HG03097 (cell line): ENCODE measurements around the gene RAPGEF3.

ENCODE experiments used
- ATAC-seq: cut with Tn5 transposase; IDR thresholded peaks from one replicate; pipeline ENCODE4 v1.9.1; 2021; ENCODE audit not compliant: unreplicated experiment, low FRiP score

RAPGEF3 gene

DNA sequence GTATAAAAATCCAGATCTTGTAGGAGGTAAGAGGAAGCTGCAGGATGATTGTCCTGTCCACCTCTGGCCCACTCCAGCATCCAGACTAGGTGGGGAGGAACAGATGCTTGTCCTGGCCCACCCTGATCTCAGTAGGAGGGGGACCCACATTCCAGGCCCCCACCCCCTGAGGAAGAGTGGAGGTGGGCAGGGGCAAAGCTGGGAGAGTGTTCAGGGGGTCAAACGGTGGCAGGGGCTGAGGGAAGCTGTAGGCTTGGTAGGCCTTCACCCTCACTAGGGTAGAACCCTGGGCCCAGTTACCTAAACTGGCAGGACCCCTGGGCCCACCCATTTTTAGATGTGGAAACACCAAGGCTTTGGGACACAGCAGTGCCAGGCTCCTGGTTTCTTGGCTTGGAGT, 18.5 kb upstream of the RAPGEF3 start:
- no peak for ATAC-seq

GRCh38 chr12:47776471-47777143, 17.9 kb upstream of the RAPGEF3 start:
- no peak for ATAC-seq

GRCh38 chr12:47775100-47775911, 16.6 kb upstream of the RAPGEF3 start:
- ATAC-seq: no peak

DNA sequence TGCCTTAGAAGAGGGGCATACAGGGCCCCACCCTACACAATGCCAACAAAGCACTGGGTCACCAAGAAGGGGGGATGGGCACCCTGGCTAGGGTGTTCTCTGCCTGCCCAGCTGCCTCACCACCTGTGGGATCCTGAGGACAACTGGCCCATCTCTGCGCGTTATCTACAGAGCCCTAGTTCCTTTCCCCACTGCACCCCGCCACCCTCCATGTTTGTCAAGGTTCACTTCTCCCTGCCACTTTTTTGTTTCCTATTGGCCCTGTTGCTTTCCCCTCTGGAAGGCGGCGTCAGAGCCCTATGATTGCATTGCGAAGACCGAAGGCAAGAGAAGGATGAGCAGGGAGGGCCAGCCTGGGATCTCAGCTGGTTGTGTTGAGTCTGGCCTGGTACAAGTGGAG, 16.0 kb upstream of the RAPGEF3 start:
- ATAC-seq: no peak

- no peak for ATAC-seq
These were observed 15.3 kb upstream of the RAPGEF3 start for GRCh38 chr12:47773858-47774580.

GRCh38 chr12:47773062-47773857, 14.6 kb upstream of the RAPGEF3 start, which contains the start of gene SLC48A1:
Gene SLC48A1 (plus strand): TSS chr12:47773238. CDS start chr12:47773305, 67 bp downstream.
- peak; percentile 50 for ATAC-seq

DNA sequence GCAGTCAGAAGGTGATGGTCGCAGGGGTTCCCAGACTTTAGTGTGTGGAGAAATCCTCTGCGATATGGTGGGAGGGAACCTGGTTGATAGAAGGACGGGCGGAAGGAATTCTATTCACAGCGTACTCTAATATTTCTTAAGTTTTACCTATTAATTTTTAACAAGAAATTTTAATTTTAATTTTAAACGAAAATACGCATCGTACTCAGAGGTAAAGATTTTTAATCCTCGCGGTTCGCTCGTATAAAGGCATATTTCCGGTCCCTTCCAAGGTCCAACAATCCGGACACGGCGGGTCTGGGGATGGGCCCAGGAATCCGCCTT, 14.0 kb upstream of the RAPGEF3 start:
- no peak for ATAC-seq

DNA sequence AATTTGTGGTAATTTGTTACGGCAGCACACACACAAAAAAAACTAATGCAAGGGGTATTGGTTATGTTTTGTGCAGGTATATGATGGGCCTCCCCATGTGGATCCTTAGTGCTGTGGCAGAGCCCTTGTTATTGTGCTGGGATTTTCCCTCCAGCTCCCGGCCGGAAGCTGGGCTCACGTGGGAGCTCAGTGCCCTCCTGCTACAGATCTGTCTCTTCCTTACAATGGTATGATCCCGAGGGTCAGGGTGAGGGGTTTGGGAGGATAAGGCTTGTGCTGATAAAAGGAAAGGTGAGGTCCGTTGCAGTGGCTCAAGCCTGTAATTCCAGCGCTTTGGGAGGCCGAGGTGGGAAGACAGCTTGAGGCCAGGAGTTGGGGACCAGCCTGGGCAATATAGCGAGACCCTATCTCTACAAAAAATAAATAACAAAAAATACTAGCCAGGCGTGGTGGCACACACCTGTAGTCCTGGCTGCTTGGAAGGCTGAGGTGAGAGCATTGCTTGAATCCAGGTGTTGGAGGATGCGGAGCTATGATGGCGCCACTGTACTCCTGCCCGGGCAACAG, 13.5 kb upstream of the RAPGEF3 start:
- no peak for ATAC-seq

- no peak for ATAC-seq
These were observed 12.6 kb upstream of the RAPGEF3 start for GRCh38 chr12:47771304-47771703.

DNA sequence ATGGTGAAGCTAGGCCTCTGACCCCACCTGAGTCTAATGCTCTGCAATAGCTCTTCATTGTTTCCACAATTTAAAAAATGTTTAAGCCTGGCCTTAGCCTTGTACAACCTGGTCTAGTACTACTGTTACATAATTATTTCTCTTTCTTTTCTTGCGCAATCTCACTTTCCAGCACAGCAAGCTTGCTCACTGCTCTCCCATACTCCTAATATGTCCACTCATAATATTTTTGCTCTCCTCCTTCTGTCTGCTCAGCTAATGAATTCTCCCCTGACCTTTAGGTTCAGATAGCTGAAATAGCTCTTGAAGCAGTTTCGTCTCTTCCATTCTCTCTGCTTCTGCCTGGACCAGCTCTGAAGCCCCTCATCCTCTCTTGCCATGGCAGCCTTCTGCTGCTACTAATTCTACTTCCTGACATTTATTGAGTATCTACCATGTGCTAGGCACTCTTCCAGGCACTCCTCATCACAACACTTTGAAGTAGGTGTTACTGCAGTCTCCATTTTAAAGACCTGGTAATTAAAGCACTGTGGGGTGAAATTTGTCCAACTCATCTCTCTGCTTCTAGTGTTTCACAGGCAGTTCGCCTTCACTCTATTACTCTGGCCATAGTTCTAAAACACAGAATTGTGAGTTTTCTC, 11.5 kb upstream of the RAPGEF3 start:
- ATAC-seq: no peak

DNA sequence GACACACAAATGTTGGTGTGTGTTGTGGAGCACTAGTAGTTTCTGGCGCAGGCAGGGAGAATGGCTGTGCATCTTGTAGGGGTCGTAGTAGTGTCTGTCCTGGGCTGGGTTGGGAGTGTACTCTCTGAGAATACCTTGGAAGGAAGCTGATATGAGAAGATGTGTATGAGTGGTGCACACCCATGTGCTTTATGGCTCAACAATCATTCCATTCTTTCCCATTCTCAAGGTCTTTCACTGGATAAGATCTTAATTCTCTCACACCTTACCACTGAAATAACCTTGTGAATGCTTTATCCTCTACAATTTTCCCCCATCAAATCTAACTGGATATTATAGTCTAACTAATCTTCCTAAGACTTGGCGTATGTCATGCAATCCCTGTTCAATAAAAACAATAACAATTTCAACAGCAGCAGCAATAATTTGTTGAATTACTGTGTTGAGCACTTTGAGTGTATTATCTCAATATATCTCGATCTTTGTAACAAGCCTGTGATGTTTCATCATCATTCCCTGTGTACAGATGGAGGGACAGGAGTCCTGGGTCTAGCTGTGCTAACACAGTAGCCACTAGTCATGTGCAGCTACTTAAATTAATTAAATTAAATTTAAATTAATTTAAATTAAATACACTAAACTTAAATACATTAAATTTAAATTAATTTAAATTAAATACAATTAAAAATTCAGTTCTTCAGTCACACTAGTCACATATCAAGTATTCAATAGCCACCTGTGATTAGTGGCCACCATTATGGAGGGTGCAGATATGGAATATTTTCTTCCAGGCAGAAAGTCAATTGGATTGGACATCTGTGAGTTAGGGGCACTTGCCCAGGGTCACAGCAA, 10.8 kb upstream of the RAPGEF3 start:
- no peak for ATAC-seq

DNA sequence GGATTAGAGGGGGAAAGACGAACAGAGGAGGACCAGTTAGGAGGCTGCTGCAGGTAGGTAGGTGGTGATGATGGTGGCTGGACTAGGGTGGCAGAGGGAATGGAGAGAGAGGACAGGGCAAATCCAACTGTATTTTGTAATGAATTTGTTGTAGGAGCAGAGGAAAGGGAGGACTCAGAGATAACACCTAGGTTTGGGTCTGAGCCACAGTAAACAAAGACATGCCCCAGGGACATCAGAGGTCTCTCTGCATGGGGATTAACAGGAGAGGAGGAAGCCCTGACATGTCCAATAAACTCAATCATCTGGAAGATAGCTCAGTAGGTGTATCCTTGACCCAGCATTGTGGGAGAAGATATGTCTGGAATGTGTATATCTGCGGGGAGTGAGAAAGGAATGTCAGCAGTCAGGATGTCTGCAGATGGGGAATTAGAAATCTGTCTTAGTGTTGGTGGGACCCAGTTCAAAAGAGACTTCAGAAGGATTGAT, 9.7 kb upstream of the RAPGEF3 start:
- ATAC-seq: no peak

- ATAC-seq: no peak
These were observed 8.6 kb upstream of the RAPGEF3 start for GRCh38 chr12:47767216-47767724.

GRCh38 chr12:47766502-47767215, 8.0 kb upstream of the RAPGEF3 start:
- no peak for ATAC-seq

GRCh38 chr12:47763481-47764346, 5.0 kb upstream of the RAPGEF3 start:
- no peak for ATAC-seq

GRCh38 chr12:47762850-47763465, 4.3 kb upstream of the RAPGEF3 start:
- ATAC-seq: no peak

- ATAC-seq: no peak
These were observed 171 bp downstream of the RAPGEF3 start for GRCh38 chr12:47758584-47758833.
